Fibroblast of peridontal ligament (primary cell): ENCODE results near the gene CR1L.
"Not testable (repeated sequence)": the region's sequence is repeated elsewhere in the genome, so short reads cannot be mapped to it uniquely, and the experiment has no call there.

Experiments
- DNase-seq: peaks from one replicate; pipeline ENCODE4 v3.0.0-alpha.2; 2010; ENCODE audit errors: extremely low read depth

Gene CR1L

GRCh38 chr1:207646171-207646570 is 1.2 kb downstream of the CR1L start:
- DNase-seq = no peak

- DNase-seq = no peak
These were observed 2.1 kb downstream of the CR1L start for GRCh38 chr1:207646944-207647579.

GRCh38 chr1:207647671-207648333 is 2.9 kb downstream of the CR1L start:
- DNase-seq = no peak

- DNase-seq = no peak
These were observed 3.6 kb downstream of the CR1L start for GRCh38 chr1:207648334-207649209.

GRCh38 chr1:207649210-207649753 is 4.3 kb downstream of the CR1L start:
- no peak for DNase-seq

GRCh38 chr1:207649865-207650580 is 5.1 kb downstream of the CR1L start:
- no peak for DNase-seq

- DNase-seq = no peak
These were observed 6.7 kb downstream of the CR1L start for GRCh38 chr1:207651583-207651982.

GRCh38 chr1:207654320-207654719 is 9.4 kb downstream of the CR1L start:
- DNase-seq = peak; percentile 19

GRCh38 chr1:207658408-207658807 is 13.5 kb downstream of the CR1L start:
- no peak for DNase-seq

- no peak for DNase-seq
These were observed 14.1 kb downstream of the CR1L start for GRCh38 chr1:207658904-207659485.

GRCh38 chr1:207659545-207660153 is 14.7 kb downstream of the CR1L start:
- no peak for DNase-seq

- not testable (repeated sequence) for DNase-seq
These were observed 16.5 kb downstream of the CR1L start for GRCh38 chr1:207661420-207661819.

- no peak for DNase-seq
These were observed 21.4 kb downstream of the CR1L start for GRCh38 chr1:207666342-207666741.

- no peak for DNase-seq
These were observed 24.6 kb downstream of the CR1L start for GRCh38 chr1:207669528-207670009.

GRCh38 chr1:207670192-207670591 is 25.3 kb downstream of the CR1L start:
- no peak for DNase-seq

- DNase-seq = no peak
These were observed 26.1 kb downstream of the CR1L start for GRCh38 chr1:207670997-207671396.

- DNase-seq = peak; percentile 41
These were observed 27.7 kb downstream of the CR1L start for GRCh38 chr1:207672522-207673130.

- DNase-seq = no peak
These were observed 28.5 kb downstream of the CR1L start for GRCh38 chr1:207673399-207673798.

- DNase-seq = no peak
These were observed 31.2 kb downstream of the CR1L start for GRCh38 chr1:207676153-207676552.
